GM18951 (cell line): ENCODE results near the gene MPRIP.
"Not testable (repeated sequence)": the region's sequence is repeated elsewhere in the genome, so short reads cannot be mapped to it uniquely, and the experiment has no call there.

Experiments
- POLR2A ChIP-seq: IDR thresholded peaks from 4 replicates; pipeline ENCODE4 v1.6.1; 2011; ENCODE audit warnings: mild to moderate bottlenecking; ENCODE audit not compliant: insufficient read length, insufficient read depth; ENCODE audit errors: extremely low read depth
- in situ Hi-C: fragments of 300-500 bp; cut with MboI; formaldehyde crosslinking; loops from one replicate; pipeline ENCODE4 v1.12.0; 2022; ENCODE audit warnings: low sequenced_read_pairs, mixed read lengths, inconsistent platforms; ENCODE audit not compliant: unreplicated experiment

The MPRIP gene

DNA sequence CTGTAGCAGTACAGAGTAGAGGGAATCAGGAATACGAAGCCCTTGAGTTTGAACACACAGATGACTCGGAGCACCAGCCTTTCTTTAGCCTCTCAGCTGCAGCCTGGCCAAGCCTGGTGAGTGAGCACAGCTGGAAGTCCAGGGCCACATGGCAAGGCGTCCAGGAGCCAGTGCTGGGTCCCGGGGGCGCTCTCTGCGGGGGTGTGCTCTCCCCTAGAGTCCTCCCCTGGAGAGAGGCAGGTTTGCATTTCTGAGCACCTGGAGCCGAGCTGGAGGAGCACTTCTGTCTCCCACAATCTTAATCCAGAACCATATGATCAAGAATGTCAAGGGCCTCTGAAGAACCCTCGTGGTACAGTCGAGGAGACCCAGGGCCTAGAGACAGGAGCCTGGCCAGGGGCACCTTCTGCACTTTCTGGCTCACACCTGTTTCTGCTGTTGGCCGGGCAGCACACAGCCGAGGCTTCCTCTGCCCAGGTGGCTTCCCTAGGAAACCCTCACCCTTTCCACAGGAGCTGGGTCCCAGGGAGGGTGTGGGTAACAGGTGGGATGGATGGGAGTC lies 85.6 kb downstream of the MPRIP start:
- in situ Hi-C loops: no loop called here
- TF ChIP-seq POLR2A: no peak

DNA sequence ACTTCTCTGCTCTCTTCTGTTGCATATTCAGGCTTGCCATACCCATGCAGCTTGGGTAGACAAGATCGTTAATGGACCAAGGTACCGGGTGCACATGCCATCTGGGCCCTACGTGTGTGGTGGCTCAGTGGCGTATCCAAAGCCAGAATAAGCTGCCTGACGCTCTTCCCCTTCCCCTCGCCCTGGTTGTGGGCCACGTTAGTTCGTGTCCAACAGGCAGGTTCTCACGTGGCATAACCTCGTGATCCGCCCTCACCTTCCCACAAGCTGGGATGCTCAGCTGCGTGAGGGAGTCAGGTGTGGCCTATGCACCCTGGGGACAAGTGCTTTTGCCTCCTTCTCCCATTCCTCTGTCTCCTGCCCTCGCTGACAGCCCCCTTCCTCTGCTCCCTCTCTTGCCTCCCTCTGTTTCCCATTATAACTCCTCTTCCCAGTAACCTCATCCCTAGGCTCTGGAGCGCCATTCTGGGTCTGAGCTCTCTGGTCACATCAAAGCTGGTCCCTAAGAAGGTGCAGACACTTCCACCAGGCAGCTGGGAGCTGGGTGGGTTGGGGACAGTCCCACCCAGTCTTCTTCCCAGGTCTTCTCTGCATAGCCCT lies 86.3 kb downstream of the MPRIP start:
- in situ Hi-C loops: no loop called here
- no peak for TF ChIP-seq POLR2A

DNA sequence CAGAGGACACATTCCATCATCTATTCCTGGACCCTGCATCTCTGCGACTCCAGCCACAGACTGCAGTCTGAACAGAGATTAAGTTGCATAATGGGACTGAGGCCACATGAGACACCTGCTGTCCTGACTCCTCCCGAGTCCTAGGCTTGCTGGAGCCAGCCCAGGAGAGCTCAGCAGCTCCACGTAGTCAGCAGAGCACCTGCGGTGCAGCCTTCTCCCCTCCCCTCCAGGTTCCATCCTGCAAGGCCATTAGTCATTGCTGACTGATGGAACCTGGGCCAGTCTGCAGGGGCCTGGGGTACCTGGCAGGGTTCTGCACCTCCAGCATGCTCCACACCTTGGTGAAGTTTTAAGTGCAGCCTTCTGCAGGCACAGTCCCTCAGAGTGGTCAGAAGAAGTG lies 87.2 kb downstream of the MPRIP start:
- in situ Hi-C loops: no loop called here
- no peak for TF ChIP-seq POLR2A

DNA sequence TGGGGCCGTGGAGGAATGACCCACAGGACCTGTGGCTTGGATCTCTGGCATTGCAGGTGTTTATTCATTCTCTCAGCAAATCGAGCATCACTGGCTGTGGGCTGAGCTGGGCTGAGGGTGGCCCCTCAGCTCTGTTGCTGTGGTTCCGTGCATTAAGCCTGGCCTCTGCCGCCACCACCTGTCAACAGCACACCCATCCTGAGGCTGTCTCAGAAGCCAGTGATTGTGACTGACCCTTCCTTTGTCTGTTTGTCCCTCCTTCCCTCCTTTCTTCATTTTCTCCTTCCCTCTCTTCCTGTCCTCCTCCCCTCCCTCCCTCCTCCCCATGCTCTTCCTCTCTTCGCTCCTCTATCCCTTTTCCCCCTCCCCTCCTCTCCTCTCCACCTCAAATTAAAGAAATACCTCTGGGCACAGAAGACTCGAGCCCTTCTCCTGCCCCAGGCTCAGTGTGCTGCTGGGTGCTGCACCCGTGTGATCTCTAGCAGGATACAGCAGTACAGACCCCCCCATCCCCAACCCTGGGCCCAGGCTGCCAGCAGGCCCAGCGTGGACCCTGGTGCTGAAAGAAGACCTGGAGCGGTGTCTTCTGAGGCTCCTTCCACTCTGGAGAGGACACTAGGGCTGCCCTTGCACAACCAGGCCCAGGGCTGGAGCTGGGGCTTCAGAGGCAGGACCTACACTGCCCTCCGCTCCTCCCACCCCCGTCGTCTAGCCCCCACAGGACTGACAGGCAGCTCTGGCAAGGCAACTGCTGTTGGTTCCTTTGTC lies 88.0 kb downstream of the MPRIP start:
- TF ChIP-seq POLR2A: no peak
- in situ Hi-C loops: no loop called here

DNA sequence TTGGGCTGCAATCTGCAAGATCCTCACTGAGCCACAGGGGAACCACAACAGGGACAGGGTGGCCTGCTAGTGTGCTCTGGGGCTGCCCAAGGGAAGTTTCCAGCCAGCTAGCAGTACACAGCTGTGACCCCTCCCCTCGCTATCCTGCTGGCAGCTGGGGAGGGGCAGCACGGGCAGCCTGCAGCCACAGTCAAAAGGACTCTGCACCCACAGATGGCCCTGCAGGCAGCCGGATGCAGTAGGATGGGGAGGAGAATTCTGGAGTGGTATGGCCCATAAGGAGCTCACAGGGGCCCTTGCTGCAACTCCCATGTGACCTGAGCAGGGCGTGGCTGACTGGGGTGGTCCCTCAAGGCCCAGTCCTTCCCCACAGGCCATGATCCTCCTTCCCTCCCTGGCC lies 89.6 kb downstream of the MPRIP start:
- TF ChIP-seq POLR2A: no peak
- in situ Hi-C loops: no loop called here

DNA sequence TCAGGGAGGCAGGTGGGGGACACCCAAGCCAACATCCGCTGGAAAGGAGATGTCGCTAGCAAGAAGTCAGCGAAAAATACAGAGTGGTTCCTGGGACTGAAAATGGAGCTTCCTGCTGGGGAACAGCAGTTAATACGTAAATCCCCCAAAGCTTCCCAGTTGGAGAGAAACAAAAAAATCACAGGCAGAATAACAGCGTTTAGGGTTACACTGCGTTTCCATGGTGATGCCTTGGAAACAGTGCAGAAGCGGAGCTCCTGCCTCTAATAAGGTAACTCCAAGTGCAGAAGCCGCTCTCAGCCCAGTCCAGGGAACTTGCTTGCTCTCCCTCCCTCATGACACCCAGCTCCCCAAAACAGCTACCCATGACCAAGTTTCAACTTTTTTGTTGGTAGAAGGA lies 90.5 kb downstream of the MPRIP start:
- no peak for TF ChIP-seq POLR2A
- in situ Hi-C loops: no loop called here

DNA sequence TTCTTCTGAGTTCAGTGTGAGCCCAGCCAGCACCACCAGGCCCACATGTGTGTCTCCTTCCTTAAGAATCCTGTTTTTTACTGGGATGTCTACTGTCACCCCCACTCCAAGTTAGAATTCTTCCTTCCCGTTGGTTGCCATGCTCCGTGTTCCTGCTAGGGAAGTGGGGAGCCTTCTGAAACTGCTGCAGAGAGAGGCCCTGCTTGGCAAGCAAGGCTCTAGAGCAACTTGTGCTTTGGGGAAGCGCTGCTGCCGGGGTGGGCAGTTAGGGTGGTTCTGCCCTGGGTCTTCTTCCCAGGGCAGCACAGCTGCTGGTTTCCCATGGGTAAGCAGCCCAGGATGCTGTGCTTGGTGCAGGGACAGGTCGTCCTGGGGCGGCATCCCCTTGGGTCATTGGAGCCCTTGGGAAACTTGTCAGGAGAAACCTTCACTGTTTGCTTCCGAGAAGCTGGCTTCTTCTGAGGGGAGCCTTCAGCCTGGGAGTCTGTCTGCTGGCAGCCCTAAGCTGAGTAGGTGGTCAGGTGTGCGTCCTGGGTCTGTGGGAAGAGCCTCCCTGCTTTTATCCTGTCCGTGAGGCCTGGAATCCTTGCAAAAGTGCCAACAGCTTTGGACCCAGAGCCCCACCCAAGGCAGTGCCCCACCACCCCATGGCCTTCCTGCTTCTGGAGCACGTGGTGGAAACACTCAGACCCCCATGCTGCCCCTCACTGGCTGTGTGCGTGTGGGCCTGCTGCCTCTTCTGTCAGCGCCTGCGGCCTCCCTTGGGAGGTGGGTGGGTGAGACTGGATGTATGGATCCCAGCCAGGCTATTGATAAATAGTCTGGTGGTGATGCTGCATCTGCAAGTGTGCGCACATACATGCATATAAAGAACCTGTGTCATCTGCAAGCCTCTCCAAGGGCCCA lies 92.0 kb downstream of the MPRIP start:
- in situ Hi-C loops: no loop called here
- no peak for TF ChIP-seq POLR2A

DNA sequence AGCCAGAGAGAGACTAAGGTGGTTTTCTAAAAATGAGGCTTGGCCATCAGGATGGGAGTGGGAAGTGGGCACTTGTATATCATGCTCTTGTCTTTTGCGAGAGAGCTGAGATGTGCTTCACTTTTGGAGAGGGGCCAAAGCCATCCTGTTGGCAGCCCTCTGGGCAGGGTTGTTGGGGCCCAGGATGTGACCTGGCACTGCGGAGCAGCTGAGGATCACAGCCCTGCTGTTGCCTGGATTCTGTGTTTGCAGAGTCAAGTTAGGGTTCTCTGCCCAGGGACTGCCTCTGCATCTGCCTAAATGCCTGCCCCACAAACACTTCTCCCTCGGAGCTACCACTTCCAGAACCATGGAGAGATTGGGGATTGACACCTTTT lies 92.7 kb downstream of the MPRIP start:
- in situ Hi-C loops: no loop called here
- TF ChIP-seq POLR2A: no peak

DNA sequence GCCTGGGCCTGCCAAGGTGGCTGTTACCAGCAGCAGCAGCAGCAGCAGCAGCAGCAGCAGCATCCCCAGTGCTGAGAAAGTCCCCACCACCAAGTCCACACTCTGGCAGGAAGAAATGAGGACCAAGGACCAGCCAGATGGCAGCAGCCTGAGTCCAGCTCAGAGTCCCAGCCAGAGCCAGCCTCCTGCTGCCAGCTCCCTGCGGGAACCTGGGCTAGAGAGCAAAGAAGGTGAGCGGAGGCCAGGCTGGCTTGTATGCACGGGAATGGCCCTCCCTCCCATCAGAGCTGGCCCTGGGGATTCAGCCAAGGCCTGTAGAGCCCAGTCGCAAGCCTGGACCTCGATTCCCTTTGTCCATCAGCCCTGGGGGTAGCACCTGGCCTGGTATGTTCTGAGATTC lies 94.0 kb downstream of the MPRIP start:
- in situ Hi-C loops: not testable (repeated sequence)

DNA sequence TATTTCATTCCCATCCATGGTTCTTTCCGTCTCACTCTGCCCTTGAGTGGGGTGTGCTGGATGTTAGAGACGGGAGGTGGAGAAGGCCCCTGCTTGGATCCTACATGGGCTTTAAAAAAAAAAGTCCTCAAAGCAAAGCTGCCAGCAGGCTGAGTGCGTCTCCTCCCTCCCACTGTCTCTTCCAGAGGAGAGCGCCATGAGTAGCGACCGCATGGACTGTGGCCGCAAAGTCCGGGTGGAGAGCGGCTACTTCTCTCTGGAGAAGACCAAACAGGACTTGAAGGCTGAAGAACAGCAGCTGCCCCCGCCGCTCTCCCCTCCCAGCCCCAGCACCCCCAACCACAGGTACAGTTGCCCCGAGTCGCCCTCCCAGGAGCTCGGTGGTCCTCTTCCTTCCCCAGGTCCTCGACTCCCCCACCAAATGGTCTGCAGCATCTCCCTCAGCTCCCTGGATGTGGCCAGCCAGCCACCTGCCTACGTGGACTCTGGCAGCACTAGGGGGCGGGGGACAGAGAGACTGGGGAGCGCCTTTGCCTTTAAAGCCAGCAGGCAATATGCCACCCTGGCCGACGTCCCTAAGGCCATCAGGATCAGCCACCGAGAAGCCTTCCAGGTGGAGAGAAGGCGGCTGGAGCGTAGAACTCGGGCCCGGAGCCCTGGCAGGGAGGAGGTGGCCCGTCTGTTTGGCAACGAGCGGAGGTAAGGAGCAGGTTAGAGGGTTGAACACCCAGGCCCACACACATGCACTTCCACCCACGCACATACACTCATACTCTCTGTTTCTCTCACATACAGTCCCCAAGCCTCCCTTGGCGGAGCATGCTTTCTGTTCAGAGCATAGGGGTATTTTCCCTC lies 95.7 kb downstream of the MPRIP start:
- in situ Hi-C loops: no loop called here
- no peak for TF ChIP-seq POLR2A

DNA sequence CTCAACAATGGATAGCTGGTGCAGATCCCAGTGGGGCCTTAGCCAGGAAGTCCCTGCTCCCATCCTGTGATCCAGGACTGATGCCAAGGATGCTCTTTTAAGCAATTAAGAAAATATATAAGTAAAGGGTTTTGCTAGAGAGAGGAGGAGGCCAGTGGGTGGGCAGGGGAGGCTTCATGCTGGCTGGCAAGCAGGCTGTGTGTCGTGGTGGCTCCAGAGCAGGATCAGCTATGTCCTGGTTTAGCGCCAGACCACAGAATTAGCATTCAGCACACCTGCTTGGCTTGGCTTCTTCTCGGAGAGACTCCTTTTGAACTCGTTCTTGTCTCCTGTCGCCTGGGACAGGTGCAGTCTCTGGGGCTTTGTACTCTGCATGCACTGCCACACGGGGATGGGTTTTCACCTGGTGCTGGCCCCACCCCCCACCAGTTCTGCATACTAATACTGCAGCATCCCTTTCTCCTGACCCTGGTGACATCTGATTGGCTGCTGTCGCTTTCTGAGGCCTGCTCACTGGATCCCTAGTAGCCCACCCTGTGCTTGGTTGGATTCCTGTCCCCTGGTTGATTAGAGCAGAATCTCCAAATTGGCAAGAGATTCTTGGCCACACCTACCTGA lies 97.8 kb downstream of the MPRIP start:
- no peak for TF ChIP-seq POLR2A

DNA sequence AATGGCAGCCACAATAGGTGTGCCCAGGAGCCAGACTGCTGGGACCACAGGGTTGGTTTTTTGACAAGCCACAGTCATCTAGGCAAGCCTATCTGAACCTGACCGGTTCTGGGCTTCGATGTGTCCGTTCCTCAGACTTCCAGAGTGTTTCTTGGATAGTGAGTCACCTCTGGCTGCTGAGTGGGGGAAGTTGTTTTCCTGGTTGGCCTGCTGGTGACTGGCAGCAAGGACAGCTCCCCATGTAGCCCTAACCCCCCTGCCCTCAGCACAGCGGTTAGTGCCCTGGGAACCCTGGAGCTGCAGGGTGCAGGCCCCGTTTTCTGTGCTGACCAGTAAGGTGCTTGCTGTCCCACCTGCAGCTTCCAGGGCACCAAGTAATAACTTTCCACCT lies 98.3 kb downstream of the MPRIP start:
- in situ Hi-C loops: no loop called here
- TF ChIP-seq POLR2A: no peak

More for the DNA sequence above, 97.8 kb downstream of the MPRIP start:
- in situ Hi-C loops: no loop called here
